22Rv1 (cell line): ENCODE measurements around the gene SULT1B1.

Experiments
- H3K27ac ChIP-seq: fragments of 450-650 bp; 2 replicates; pipeline ENCODE4 v1.5.1; 2017
- CTCF ChIP-seq: fragments of 450-650 bp; IDR thresholded peaks from 2 replicates; pipeline ENCODE4 v1.5.1; 2017; ENCODE audit warnings: mild to moderate bottlenecking
- ZFX ChIP-seq: fragments of 450-650 bp; IDR thresholded peaks from 2 replicates; pipeline ENCODE4 v1.6.1; 2017; ENCODE audit warnings: antibody characterized with exemption, borderline replicate concordance

SULT1B1 gene

DNA sequence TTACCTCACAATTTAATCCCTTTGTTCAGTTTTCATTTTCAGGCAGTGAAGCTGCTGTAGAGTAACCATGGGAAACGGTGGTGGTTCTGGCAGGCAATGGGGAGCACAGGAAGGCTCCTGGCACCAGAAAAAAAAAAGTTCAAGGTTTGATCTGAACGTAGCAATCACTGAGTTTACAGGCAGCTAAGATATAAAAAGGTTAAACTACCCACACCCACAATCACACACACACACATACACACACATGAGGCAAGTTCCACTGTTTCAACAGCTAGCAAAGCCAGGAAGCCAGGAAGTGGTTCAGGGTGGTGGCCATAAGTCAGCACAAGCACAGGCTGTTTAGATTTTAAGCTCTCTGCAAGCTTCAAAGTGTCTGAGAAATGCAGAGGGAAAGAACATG, at the start of gene SULT1B1:
Gene SULT1B1, minus strand, starts transcription at position 166 of the 400 bp plus-strand sequence. CDS start 5,403 bp downstream, outside the sequence.
- no peak for TF ChIP-seq ZFX

DNA sequence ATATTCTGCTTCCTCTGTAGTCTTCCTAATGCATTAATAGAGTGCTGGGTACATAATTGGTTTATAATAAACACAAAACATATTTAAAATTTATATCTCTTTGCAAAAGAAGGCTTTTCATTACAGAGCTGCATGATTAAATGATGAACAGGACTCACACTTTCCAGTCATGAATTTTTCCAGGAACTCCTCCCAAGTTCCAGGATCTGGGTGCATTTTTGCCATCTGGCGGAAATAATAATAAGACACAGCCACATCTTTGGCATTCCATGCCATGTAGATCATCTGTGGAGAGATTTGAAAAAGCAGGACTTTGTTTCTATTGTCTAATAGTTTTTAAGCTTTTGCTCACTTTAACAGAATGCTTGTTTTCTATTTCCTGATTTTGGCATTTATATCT, 40.2 kb upstream of the SULT1B1 start:
- no peak for TF ChIP-seq ZFX
- no peak for TF ChIP-seq CTCF
- no peak overlapping the region for H3K27ac ChIP-seq

More for the DNA sequence above, at the start of gene SULT1B1:
- H3K27ac ChIP-seq = no peak within 1 kb of the TSS

- TF ChIP-seq CTCF (no peak), ZFX (no peak)
- H3K27ac ChIP-seq = no peak overlapping the region
Measured at GRCh38 chr4:69799337-69799736, 38.9 kb upstream of the SULT1B1 start.

DNA sequence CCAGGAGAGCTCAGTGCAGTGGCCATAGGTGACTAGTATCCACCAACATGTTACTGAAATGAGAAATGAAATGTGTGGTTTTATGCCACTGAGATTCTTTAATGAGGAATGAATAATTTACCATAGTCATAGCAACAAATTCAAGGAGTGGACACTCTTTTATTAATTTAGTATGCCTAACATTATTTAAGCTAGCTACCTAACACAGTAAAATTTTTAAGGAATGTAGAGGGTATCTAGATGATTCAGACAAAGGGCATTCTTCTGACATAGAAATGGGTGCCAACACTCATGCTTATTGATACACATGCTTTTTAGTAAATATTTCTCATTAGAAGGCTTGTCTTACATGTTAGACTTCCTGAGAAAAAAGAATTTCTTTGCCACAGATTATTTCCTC, 33.3 kb upstream of the SULT1B1 start:
- H3K27ac ChIP-seq = no peak overlapping the region
- TF ChIP-seq CTCF = no peak
- TF ChIP-seq ZFX = no peak

- no peak overlapping the region for H3K27ac ChIP-seq
- no peak for TF ChIP-seq CTCF
- no peak for TF ChIP-seq ZFX
Measured at GRCh38 chr4:69787879-69788278, 27.5 kb upstream of the SULT1B1 start.

- H3K27ac ChIP-seq = no peak overlapping the region
- TF ChIP-seq CTCF (no peak), ZFX (no peak)
Measured at GRCh38 chr4:69786547-69786946, 26.1 kb upstream of the SULT1B1 start.

DNA sequence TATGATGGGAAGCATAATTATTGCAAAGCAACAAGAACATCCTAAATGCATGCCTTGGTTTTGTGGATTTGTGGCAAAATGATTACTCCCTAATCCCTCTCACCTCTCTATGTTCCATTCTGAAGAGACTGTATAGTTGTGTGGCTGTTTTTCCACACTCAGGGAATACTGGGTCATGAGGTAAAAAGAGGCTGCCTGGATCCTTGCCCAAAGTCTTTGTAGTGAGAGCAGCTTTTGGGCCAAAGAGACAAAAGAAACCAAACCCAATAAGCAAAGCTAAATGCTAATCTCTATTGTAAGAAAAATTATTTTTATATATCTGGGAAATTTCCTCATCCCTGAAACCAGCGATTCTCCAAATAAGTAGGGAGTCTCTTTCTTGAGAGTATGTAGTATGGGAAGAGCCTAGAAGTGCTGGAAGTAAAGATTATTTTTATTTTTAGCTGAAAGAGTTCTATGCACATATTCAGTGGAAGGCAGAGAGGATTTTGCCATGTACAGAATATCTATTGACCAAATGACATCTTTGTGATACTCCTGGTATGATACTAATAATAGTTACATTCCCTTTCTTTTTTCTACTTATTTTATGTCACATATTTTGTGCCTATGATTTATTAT, 24.9 kb upstream of the SULT1B1 start:
- H3K27ac ChIP-seq = no peak overlapping the region
- no peak for TF ChIP-seq ZFX
- TF ChIP-seq CTCF = no peak
